Neural progenitor cell (in vitro differentiated cells): ENCODE data around the gene GAS2L3. TPM values are rescaled to one million over a fixed set of nuclear protein-coding genes. Genes with fewer than 3 reads are reported as not detected.

ENCODE experiments used
- DNase-seq: peaks from one replicate; pipeline ENCODE4 v3.0.0-alpha.2; 2016; ENCODE audit warnings: low spot score
- H2AFZ ChIP-seq: fragments of 200-600 bp; sonication (generic); replicated peaks from 2 replicates; pipeline ENCODE4 v1.6.1; 2016; ENCODE audit warnings: antibody characterized with exemption
- H3F3A ChIP-seq: fragments of 200-600 bp; sonication (generic); 2 replicates; pipeline ENCODE4 v1.6.1; 2016; ENCODE audit warnings: antibody characterized with exemption, low read depth
- H3K27ac ChIP-seq: fragments of 200-600 bp; sonication (generic); 2 replicates; pipeline ENCODE4 v1.5.1; 2016; ENCODE audit warnings: mild to moderate bottlenecking
- H3K27me3 ChIP-seq: fragments of 200-600 bp; sonication (generic); 2 replicates; pipeline ENCODE4 v1.6.1; 2016; ENCODE audit warnings: mild to moderate bottlenecking, moderate library complexity
- H3K36me3 ChIP-seq: fragments of 200-600 bp; sonication (generic); 2 replicates; pipeline ENCODE4 v1.5.1; 2016
- H3K4me1 ChIP-seq: fragments of 200-600 bp; sonication (generic); 2 replicates; pipeline ENCODE4 v1.6.1; 2016; ENCODE audit warnings: mixed run types
- H3K4me2 ChIP-seq: fragments of 200-600 bp; sonication (generic); 2 replicates; pipeline ENCODE4 v1.6.1; 2016
- H3K4me3 ChIP-seq: fragments of 200-600 bp; sonication (generic); 2 replicates; pipeline ENCODE4 v1.5.1; 2016
- H3K79me2 ChIP-seq: fragments of 200-600 bp; sonication (generic); 2 replicates; pipeline ENCODE4 v1.6.1; 2016; ENCODE audit warnings: low read depth
- H3K9ac ChIP-seq: fragments of 200-600 bp; sonication (generic); 2 replicates; pipeline ENCODE4 v1.6.1; 2016
- H3K9me3 ChIP-seq: fragments of 200-600 bp; sonication (generic); 2 replicates; pipeline ENCODE4 v1.5.1; 2016; ENCODE audit warnings: low read depth
- H4K20me1 ChIP-seq: fragments of 200-600 bp; sonication (generic); 2 replicates; pipeline ENCODE4 v1.6.1; 2016; ENCODE audit warnings: low read depth
- H3K27ac Mint-ChIP-seq: 3 replicates; pipeline ENCODE4 v1.8.0; 2021; ENCODE audit warnings: mixed read lengths
- H3K27me3 Mint-ChIP-seq: 2 replicates; pipeline ENCODE4 v1.8.0; 2022; ENCODE audit warnings: low read depth, mild to moderate bottlenecking, inconsistent platforms, moderate library complexity, mixed read lengths; ENCODE audit not compliant: insufficient read depth
- H3K36me3 Mint-ChIP-seq: 3 replicates; pipeline ENCODE4 v1.8.0; 2021; ENCODE audit warnings: mixed read lengths
- H3K4me1 Mint-ChIP-seq: 3 replicates; pipeline ENCODE4 v1.8.0; 2021; ENCODE audit warnings: mixed read lengths
- H3K4me3 Mint-ChIP-seq: 3 replicates; pipeline ENCODE4 v1.8.0; 2021; ENCODE audit warnings: mild to moderate bottlenecking, moderate library complexity, mixed read lengths
- H3K9me3 Mint-ChIP-seq: 3 replicates; pipeline ENCODE4 v1.8.0; 2020; ENCODE audit warnings: mixed read lengths
- CTCF ChIP-seq: fragments of 200-600 bp; sonication (generic); IDR thresholded peaks from 2 replicates; pipeline ENCODE4 v1.5.1; 2017; ENCODE audit warnings: antibody characterized with exemption, mild to moderate bottlenecking
- EZH2 ChIP-seq: fragments of 200-600 bp; sonication (generic); IDR thresholded peaks from 2 replicates; pipeline ENCODE4 v1.6.1; 2017; ENCODE audit warnings: antibody characterized with exemption, mild to moderate bottlenecking, moderate library complexity
- EZH2phosphoT487 ChIP-seq: fragments of 200-600 bp; sonication (generic); IDR thresholded peaks from 2 replicates; pipeline ENCODE4 v1.6.1; 2017; ENCODE audit warnings: antibody characterized with exemption
- total RNA-seq: library from RNA; depleted of rRNA; stranded (reverse); fragments of >200 nt; gene quantifications from 2 replicates; pipeline ENCODE4 v1.2.3, GENCODE V29; 2015; ENCODE audit warnings: low replicate concordance

The GAS2L3 gene
- total RNA-seq, 1 donor from 2014 or later = 57.6 TPM

- Histone ChIP-seq H3K4me2 (peak overlapping the region; percentile 35), H3K4me1 (peaks cover 23% of the 10 kb centered on the region), H3K4me3 (no peak overlapping the region), H3K9me3 (no peaks in the 10 kb centered on the region), H4K20me1 (no peaks in the 10 kb centered on the region), H3K27me3 (no peaks in the 10 kb centered on the region), H2AFZ (peak overlapping the region; percentile 11), H3K79me2 (no peaks in the 10 kb centered on the region), H3K27ac (no peak overlapping the region), H3K36me3 (no peaks in the 10 kb centered on the region), H3K9ac (no peak overlapping the region), H3F3A (no peaks in the 10 kb centered on the region)
- DNase-seq = peak; percentile 25
- no peak overlapping the region for H3K4me3 Mint-ChIP-seq
- no peak for TF ChIP-seq EZH2phosphoT487
- no peak for TF ChIP-seq CTCF
- no peak for TF ChIP-seq EZH2
- no peaks in the 10 kb centered on the region for H3K36me3 Mint-ChIP-seq
- H3K27ac Mint-ChIP-seq = no peak overlapping the region
- H3K27me3 Mint-ChIP-seq = no peaks in the 10 kb centered on the region
- peaks cover 7% of the 10 kb centered on the region for H3K4me1 Mint-ChIP-seq
- H3K9me3 Mint-ChIP-seq = no peaks in the 10 kb centered on the region
Measured at GRCh38 chr12:100564090-100564489, 9.4 kb upstream of the GAS2L3 start.

GRCh38 chr12:100564905-100565467 lies 8.5 kb upstream of the GAS2L3 start:
- TF ChIP-seq EZH2phosphoT487 = no peak
- no peak for TF ChIP-seq CTCF
- TF ChIP-seq EZH2 = no peak
- H3K27ac ChIP-seq = no peak overlapping the region
- H3K27me3 ChIP-seq = no peaks in the 10 kb centered on the region
- H3K27me3 Mint-ChIP-seq = no peaks in the 10 kb centered on the region
- no peaks in the 10 kb centered on the region for H3F3A ChIP-seq
- H3K4me2 ChIP-seq = no peak overlapping the region
- H3K79me2 ChIP-seq = no peaks in the 10 kb centered on the region
- no peaks in the 10 kb centered on the region for H4K20me1 ChIP-seq
- H3K4me3 Mint-ChIP-seq = no peak overlapping the region
- peaks cover 7% of the 10 kb centered on the region for H3K4me1 Mint-ChIP-seq
- H3K4me3 ChIP-seq = no peak overlapping the region
- H2AFZ ChIP-seq = no peak overlapping the region
- no peaks in the 10 kb centered on the region for H3K9me3 ChIP-seq
- peak overlapping the region; percentile 30 for H3K27ac Mint-ChIP-seq
- no peaks in the 10 kb centered on the region for H3K36me3 ChIP-seq
- H3K36me3 Mint-ChIP-seq = no peaks in the 10 kb centered on the region
- peaks cover 23% of the 10 kb centered on the region for H3K4me1 ChIP-seq
- no peak overlapping the region for H3K9ac ChIP-seq
- no peak for DNase-seq
- no peaks in the 10 kb centered on the region for H3K9me3 Mint-ChIP-seq

GRCh38 chr12:100565987-100566545 lies 7.4 kb upstream of the GAS2L3 start:
- no peaks in the 10 kb centered on the region for H3K9me3 Mint-ChIP-seq
- Histone ChIP-seq H3K27me3 (peaks cover 2% of the 10 kb centered on the region), H3K9me3 (no peaks in the 10 kb centered on the region), H4K20me1 (no peaks in the 10 kb centered on the region), H3K9ac (no peak overlapping the region), H3F3A (no peaks in the 10 kb centered on the region), H3K36me3 (no peaks in the 10 kb centered on the region), H3K4me3 (no peak overlapping the region), H3K27ac (no peak overlapping the region), H3K4me2 (no peak overlapping the region), H2AFZ (no peak overlapping the region), H3K4me1 (peaks cover 23% of the 10 kb centered on the region), H3K79me2 (no peaks in the 10 kb centered on the region)
- H3K4me3 Mint-ChIP-seq = no peak overlapping the region
- H3K36me3 Mint-ChIP-seq = no peaks in the 10 kb centered on the region
- H3K4me1 Mint-ChIP-seq = peaks cover 7% of the 10 kb centered on the region
- TF ChIP-seq EZH2 (no peak), EZH2phosphoT487 (no peak), CTCF (no peak)
- no peak overlapping the region for H3K27ac Mint-ChIP-seq
- no peak for DNase-seq
- no peaks in the 10 kb centered on the region for H3K27me3 Mint-ChIP-seq
